HEK293 (cell line): ENCODE results near the gene DCT.
"Not testable (repeated sequence)": the region's sequence is repeated elsewhere in the genome, so short reads cannot be mapped to it uniquely, and the experiment has no call there.

Experiments used
- CTCF ChIA-PET: fragments of 350-600 bp; formaldehyde crosslinking; extraction: SDS; loops from one replicate; lab custom pipeline; 2021; ENCODE audit warnings: antibody characterized with exemption; lab: Yijun Ruan, JAX
- POLR2A ChIA-PET: fragments of 300-600 bp; formaldehyde crosslinking; extraction: SDS; loops from one replicate; lab custom pipeline; 2020; ENCODE audit warnings: antibody characterized with exemption, inconsistent platforms; lab: Yijun Ruan, JAX
- H3K27ac ChIP-seq: fragments of 200-500 bp; sonication (Bioruptor generic); 2 replicates; pipeline ENCODE4 v1.5.1; 2014; ENCODE audit warnings: low read depth, low read length, control low read depth, inconsistent platforms; ENCODE audit errors: extremely low read depth
- H3K36me3 ChIP-seq, 2 experiments: fragments of 200-500 bp in 1 of 2; sonication (Bioruptor generic) in 1 of 2; 1 replicate in 1 of 2; 2 replicates in 1 of 2; pipeline ENCODE4 v1.5.1; 2014 to 2017; ENCODE audit warnings: inconsistent platforms in 2 of 2, low read length in 2 of 2; ENCODE audit not compliant: control insufficient read depth in 2 of 2, insufficient read depth in 1 of 2
- H3K4me1 ChIP-seq: fragments of 200-500 bp; sonication (Bioruptor generic); 2 replicates; pipeline ENCODE4 v1.5.1; 2014; ENCODE audit warnings: mild to moderate bottlenecking, low read length, inconsistent platforms; ENCODE audit not compliant: control insufficient read depth, insufficient read depth
- H3K4me3 ChIP-seq: 2 replicates; pipeline ENCODE4 v1.5.1; 2011; ENCODE audit warnings: low read depth, mild to moderate bottlenecking, control low read depth, low read length, moderate library complexity
- H3K9me3 ChIP-seq: fragments of 200-500 bp; sonication (Bioruptor generic); 2 replicates; pipeline ENCODE4 v1.5.1; 2014; ENCODE audit warnings: low read depth, low read length, inconsistent platforms; ENCODE audit not compliant: control insufficient read depth, insufficient read depth
- BCL11A ChIP-seq: fragments of 450-650 bp; formaldehyde crosslinking; IDR thresholded peaks from 2 replicates; pipeline ENCODE4 v1.5.1; 2016; ENCODE audit warnings: low read depth, missing biosample characterization, missing genetic modification characterization
- FEZF1 ChIP-seq: fragments of 450-650 bp; formaldehyde crosslinking; IDR thresholded peaks from 2 replicates; pipeline ENCODE4 v1.5.1; 2016; ENCODE audit warnings: missing biosample characterization, missing genetic modification characterization
- KLF9 ChIP-seq: fragments of 450-650 bp; formaldehyde crosslinking; IDR thresholded peaks from 2 replicates; pipeline ENCODE4 v1.5.1; 2016; ENCODE audit warnings: missing biosample characterization, missing genetic modification characterization, low read depth
- MYNN ChIP-seq: fragments of 450-650 bp; formaldehyde crosslinking; IDR thresholded peaks from 2 replicates; pipeline ENCODE4 v1.5.1; 2016; ENCODE audit warnings: missing biosample characterization, missing genetic modification characterization, borderline replicate concordance
- SCRT2 ChIP-seq: fragments of 450-650 bp; formaldehyde crosslinking; IDR thresholded peaks from 2 replicates; pipeline ENCODE4 v1.5.1; 2016; ENCODE audit warnings: missing biosample characterization, missing genetic modification characterization
- SETDB1 ChIP-seq: IDR thresholded peaks from one replicate; pipeline ENCODE4 v1.6.1; 2017; ENCODE audit warnings: mild to moderate bottlenecking, low read length, moderate library complexity, mixed read lengths; ENCODE audit not compliant: insufficient read length
- SP7 ChIP-seq: fragments of 450-650 bp; formaldehyde crosslinking; IDR thresholded peaks from 2 replicates; pipeline ENCODE4 v1.5.1; 2016; ENCODE audit warnings: missing biosample characterization, missing genetic modification characterization
- ZFP41 ChIP-seq: fragments of 450-650 bp; formaldehyde crosslinking; IDR thresholded peaks from 2 replicates; pipeline ENCODE4 v1.5.1; 2016; ENCODE audit warnings: missing biosample characterization, missing genetic modification characterization, borderline replicate concordance
- ZNF157 ChIP-seq: fragments of 450-650 bp; formaldehyde crosslinking; IDR thresholded peaks from 2 replicates; pipeline ENCODE4 v1.5.1; 2016; ENCODE audit warnings: missing biosample characterization, missing genetic modification characterization
- ZNF354C ChIP-seq: fragments of 450-650 bp; formaldehyde crosslinking; IDR thresholded peaks from 2 replicates; pipeline ENCODE4 v1.5.1; 2016; ENCODE audit warnings: missing biosample characterization, missing genetic modification characterization, low read depth, borderline replicate concordance
- ZNF626 ChIP-seq: fragments of 450-650 bp; sonication (Bioruptor Pico); formaldehyde crosslinking; IDR thresholded peaks from 2 replicates; pipeline ENCODE4 v1.5.1; 2018; ENCODE audit warnings: missing biosample characterization, missing genetic modification characterization, inconsistent platforms
- ZNF677 ChIP-seq: fragments of 450-650 bp; IDR thresholded peaks from 2 replicates; pipeline ENCODE4 v1.5.0; 2018; ENCODE audit warnings: missing biosample characterization, mild to moderate bottlenecking, missing genetic modification characterization, moderate library complexity
- ZNF707 ChIP-seq: fragments of 450-650 bp; formaldehyde crosslinking; IDR thresholded peaks from 2 replicates; pipeline ENCODE4 v1.5.1; 2016; ENCODE audit warnings: missing biosample characterization, missing genetic modification characterization
- ZNF830 ChIP-seq: fragments of 450-650 bp; IDR thresholded peaks from 2 replicates; pipeline ENCODE4 v1.5.0; 2018; ENCODE audit warnings: missing biosample characterization, missing genetic modification characterization, low read depth, mild to moderate bottlenecking, moderate library complexity
- ZNF843 ChIP-seq: fragments of 450-650 bp; formaldehyde crosslinking; IDR thresholded peaks from 2 replicates; pipeline ENCODE4 v1.5.1; 2016; ENCODE audit warnings: missing biosample characterization, missing genetic modification characterization
- TF ChIP-seq, protein P1 (sequence below): fragments of 450-650 bp; formaldehyde crosslinking; IDR thresholded peaks from 2 replicates; pipeline ENCODE4 v1.5.1; 2016; ENCODE audit warnings: missing biosample characterization, missing genetic modification characterization
- TF ChIP-seq, protein P2 (sequence below): IDR thresholded peaks from 2 replicates; pipeline ENCODE4 v1.6.1; 2011; ENCODE audit warnings: mild to moderate bottlenecking, low read depth, low read length, borderline replicate concordance
- TF ChIP-seq, protein P3 (sequence below): fragments of 450-650 bp; formaldehyde crosslinking; IDR thresholded peaks from 2 replicates; pipeline ENCODE4 v1.5.1; 2016; ENCODE audit warnings: missing biosample characterization, missing genetic modification characterization

The DCT gene

DNA sequence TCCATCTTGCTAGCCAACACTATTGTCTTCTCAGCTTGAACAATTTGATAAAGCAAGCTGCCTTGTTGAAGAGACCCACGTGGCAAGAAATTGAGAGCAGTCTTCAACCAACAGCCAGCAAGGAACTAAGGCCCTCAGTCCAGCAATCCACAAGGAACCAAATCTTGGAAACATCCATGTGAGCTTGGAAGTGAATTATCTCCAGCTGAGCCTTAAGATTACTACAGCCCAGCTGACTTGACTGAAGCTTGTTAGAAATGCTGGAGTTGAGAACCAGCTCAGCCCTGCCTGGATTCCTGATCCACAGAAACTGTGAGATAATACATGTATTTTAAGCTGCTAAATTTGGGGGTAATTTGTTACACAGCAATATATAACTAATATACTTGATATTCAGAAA is 26.2 kb upstream of the DCT start:
- Histone ChIP-seq H3K9me3 (no peaks in the 10 kb centered on the region), H3K27ac (no peak overlapping the region), H3K4me1 (no peaks in the 10 kb centered on the region), H3K4me3 (no peak overlapping the region), H3K36me3 (no peaks in the 10 kb centered on the region)
- ChIA-PET POLR2A (no interaction called here), CTCF (no interaction called here)
- no peak for TF ChIP-seq KLF9
- no peak for TF ChIP-seq ZNF843
- TF ChIP-seq BCL11A (tag by site-specific recombination) = no peak
- TF ChIP-seq, protein P1, sequence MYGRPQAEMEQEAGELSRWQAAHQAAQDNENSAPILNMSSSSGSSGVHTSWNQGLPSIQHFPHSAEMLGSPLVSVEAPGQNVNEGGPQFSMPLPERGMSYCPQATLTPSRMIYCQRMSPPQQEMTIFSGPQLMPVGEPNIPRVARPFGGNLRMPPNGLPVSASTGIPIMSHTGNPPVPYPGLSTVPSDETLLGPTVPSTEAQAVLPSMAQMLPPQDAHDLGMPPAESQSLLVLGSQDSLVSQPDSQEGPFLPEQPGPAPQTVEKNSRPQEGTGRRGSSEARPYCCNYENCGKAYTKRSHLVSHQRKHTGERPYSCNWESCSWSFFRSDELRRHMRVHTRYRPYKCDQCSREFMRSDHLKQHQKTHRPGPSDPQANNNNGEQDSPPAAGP (tag by site-specific recombination) = no peak
- TF ChIP-seq ZNF157 (tag by site-specific recombination) = no peak
- TF ChIP-seq ZFP41 (tag by site-specific recombination) = no peak
- TF ChIP-seq FEZF1 (tag by site-specific recombination) = no peak

DNA sequence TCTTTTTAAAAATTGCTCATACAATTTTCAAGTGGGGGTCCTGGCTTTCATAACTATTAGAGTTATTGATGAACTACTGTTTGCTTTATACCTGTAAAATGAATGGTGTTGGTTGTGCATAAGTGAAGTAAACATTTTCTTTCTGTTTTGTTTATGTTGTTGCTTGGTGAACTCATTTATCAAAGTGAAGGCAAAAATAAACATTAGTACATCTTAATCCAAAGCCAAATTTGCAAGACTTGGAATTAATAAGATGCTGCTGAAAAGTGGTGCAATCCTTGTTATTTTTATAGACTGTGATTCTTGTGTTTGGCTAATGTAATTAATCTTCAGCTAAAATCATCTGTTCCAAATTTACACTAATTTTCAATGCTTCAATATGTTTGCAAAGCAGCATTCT is 24.4 kb upstream of the DCT start:
- H3K4me3 ChIP-seq = no peak overlapping the region
- ChIA-PET POLR2A (no interaction called here), CTCF (no interaction called here)
- no peak overlapping the region for H3K27ac ChIP-seq
- no peaks in the 10 kb centered on the region for H3K36me3 ChIP-seq
- TF ChIP-seq ZNF677 (no peak), MYNN (tag by site-specific recombination) (no peak), ZNF354C (tag by site-specific recombination) (no peak), ZNF626 (tag by site-specific recombination) (no peak), SETDB1 (no peak), ZNF830 (no peak), SP7 (no peak), ZNF707 (tag by site-specific recombination) (no peak)
- TF ChIP-seq, protein P2, sequence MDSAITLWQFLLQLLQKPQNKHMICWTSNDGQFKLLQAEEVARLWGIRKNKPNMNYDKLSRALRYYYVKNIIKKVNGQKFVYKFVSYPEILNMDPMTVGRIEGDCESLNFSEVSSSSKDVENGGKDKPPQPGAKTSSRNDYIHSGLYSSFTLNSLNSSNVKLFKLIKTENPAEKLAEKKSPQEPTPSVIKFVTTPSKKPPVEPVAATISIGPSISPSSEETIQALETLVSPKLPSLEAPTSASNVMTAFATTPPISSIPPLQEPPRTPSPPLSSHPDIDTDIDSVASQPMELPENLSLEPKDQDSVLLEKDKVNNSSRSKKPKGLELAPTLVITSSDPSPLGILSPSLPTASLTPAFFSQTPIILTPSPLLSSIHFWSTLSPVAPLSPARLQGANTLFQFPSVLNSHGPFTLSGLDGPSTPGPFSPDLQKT = no peak
- TF ChIP-seq, protein P3, sequence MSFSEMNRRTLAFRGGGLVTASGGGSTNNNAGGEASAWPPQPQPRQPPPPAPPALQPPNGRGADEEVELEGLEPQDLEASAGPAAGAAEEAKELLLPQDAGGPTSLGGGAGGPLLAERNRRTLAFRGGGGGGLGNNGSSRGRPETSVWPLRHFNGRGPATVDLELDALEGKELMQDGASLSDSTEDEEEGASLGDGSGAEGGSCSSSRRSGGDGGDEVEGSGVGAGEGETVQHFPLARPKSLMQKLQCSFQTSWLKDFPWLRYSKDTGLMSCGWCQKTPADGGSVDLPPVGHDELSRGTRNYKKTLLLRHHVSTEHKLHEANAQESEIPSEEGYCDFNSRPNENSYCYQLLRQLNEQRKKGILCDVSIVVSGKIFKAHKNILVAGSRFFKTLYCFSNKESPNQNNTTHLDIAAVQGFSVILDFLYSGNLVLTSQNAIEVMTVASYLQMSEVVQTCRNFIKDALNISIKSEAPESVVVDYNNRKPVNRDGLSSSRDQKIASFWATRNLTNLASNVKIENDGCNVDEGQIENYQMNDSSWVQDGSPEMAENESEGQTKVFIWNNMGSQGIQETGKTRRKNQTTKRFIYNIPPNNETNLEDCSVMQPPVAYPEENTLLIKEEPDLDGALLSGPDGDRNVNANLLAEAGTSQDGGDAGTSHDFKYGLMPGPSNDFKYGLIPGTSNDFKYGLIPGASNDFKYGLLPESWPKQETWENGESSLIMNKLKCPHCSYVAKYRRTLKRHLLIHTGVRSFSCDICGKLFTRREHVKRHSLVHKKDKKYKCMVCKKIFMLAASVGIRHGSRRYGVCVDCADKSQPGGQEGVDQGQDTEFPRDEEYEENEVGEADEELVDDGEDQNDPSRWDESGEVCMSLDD (tag by site-specific recombination) = no peak
- H3K4me1 ChIP-seq = no peaks in the 10 kb centered on the region
- H3K9me3 ChIP-seq = no peaks in the 10 kb centered on the region

DNA sequence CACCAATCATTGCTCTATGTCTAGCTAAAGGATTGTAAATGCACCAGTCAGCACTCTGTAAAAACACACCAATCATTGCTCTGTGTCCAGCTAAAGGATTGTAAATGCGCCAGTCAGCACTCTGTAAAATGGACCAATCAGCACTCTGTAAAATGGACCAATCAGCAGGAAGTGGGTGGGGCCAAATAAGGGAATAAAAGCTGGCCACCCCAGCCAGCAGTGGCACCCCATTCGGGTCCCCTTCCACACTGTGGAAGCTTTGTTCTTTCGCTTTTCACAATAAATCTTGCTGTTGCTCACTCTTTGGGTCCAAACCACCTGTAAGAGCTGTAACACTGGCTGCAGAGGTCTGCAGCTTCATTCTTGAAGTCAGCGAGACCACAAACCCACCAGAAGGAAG is 19.3 kb upstream of the DCT start:
- H3K4me1 ChIP-seq, POLR2A ChIA-PET, H3K36me3 ChIP-seq, H3K9me3 ChIP-seq, H3K4me3 ChIP-seq, H3K27ac ChIP-seq: not testable (repeated sequence)
- TF ChIP-seq SCRT2 (tag by site-specific recombination) = 0 out of 2 replicates have a peak, but pooled peaks have one; percentile 17
- CTCF ChIA-PET = interaction anchor here (0.6 kb wide), 1 partner anchor 163 kb away, joined by 3 read pairs; no protein-coding TSS in a partner anchor
